B cell (primary cell): ENCODE results near the gene TRMO. TPM values are rescaled to one million over a fixed set of nuclear protein-coding genes. Genes with fewer than 3 reads are reported as not detected.

Source experiments
- polyA plus RNA-seq: library from polyadenylated mRNA; depleted of rRNA; stranded (reverse); fragments of >200 nt; gene quantifications from 2 replicates; pipeline ENCODE4 v1.2.3, GENCODE V29; 2012
- small RNA-seq: library from RNA; depleted of rRNA; stranded (forward); fragments of <200 nt; gene quantifications from one replicate; pipeline ENCODE3, GENCODE V24; 2012; ENCODE audit warnings: low replicate concordance, low read depth; ENCODE audit not compliant: insufficient read length
- total RNA-seq, 2 donors: library from RNA; stranded (reverse); fragments of 120-200 nt in 1 of 2; gene quantifications; 1 replicate in 1 of 2; 2 replicates in 1 of 2; pipeline versions ENCODE4 v1.2.3 to v1.2.4, GENCODE V29; 2013 to 2022

Gene TRMO
- total and polyA plus RNA-seq, 2 donors (not counting 1 experiment from before 2014, with no cell fraction given): 16.9 to 42.3 TPM

Small RNA genes lying within 50 kb of the gene (small RNA-seq; reads per million reads assigned to genes)
- gene RF00019: not detected

Other genes starting within 250 kb of the TRMO start
- gene XPA, start 225.2 kb downstream of the TRMO start, total RNA-seq: 21.3 and 27.4 TPM in 2 replicates
- gene XPA, start 225.2 kb downstream of the TRMO start, polyA plus RNA-seq: 3.8 and 7.5 TPM in 2 replicates
- gene FOXE1, start 69.3 kb downstream of the TRMO start, total RNA-seq: not detected in 2 replicates
- not detected in 2 replicates for gene FOXE1, start 69.3 kb downstream of the TRMO start, polyA plus RNA-seq
- not detected in 2 replicates for gene HEMGN, start 15.7 kb upstream of the TRMO start, total RNA-seq
- gene HEMGN, start 15.7 kb upstream of the TRMO start, polyA plus RNA-seq: 0.06 TPM in 2 replicates
- gene ANP32B, start 60.8 kb upstream of the TRMO start, total RNA-seq: 138 and 150 TPM in 2 replicates
- gene ANP32B, start 60.8 kb upstream of the TRMO start, polyA plus RNA-seq: 17.6 and 36.6 TPM in 2 replicates
- 14.9 and 15.3 TPM in 2 replicates for gene NANS, start 134.2 kb upstream of the TRMO start, total RNA-seq
- gene NANS, start 134.2 kb upstream of the TRMO start, polyA plus RNA-seq: 14.2 and 54.2 TPM in 2 replicates
- 22.4 and 22.5 TPM in 2 replicates for gene TRIM14, start 196.7 kb upstream of the TRMO start, total RNA-seq
- 12.5 and 23.9 TPM in 2 replicates for gene TRIM14, start 196.7 kb upstream of the TRMO start, polyA plus RNA-seq